HEK293 (cell line): ENCODE measurements around the gene ARTN.

Experiments
- GLI2 ChIP-seq: fragments of 450-650 bp; formaldehyde crosslinking; IDR thresholded peaks from 2 replicates; pipeline ENCODE4; 2017; ENCODE audit warnings: missing biosample characterization, missing genetic modification characterization, low read depth, borderline replicate concordance
- MEIS1 ChIP-seq: sonication (generic); formaldehyde crosslinking; IDR thresholded peaks from 2 replicates; pipeline ENCODE4 v1.8.1; 2022; ENCODE audit warnings: missing genetic modification reagents, mild to moderate bottlenecking, borderline replicate concordance
- OVOL3 ChIP-seq: fragments of 450-650 bp; formaldehyde crosslinking; IDR thresholded peaks from 2 replicates; pipeline ENCODE4 v1.5.1; 2016; ENCODE audit warnings: missing biosample characterization, missing genetic modification characterization
- PATZ1 ChIP-seq: fragments of 450-650 bp; formaldehyde crosslinking; IDR thresholded peaks from 2 replicates; pipeline ENCODE4 v1.5.1; 2016; ENCODE audit warnings: missing biosample characterization, missing genetic modification characterization
- SP2 ChIP-seq: fragments of 450-650 bp; formaldehyde crosslinking; IDR thresholded peaks from 2 replicates; pipeline ENCODE4 v1.5.1; 2016; ENCODE audit warnings: missing biosample characterization, missing genetic modification characterization
- SP3 ChIP-seq: fragments of 450-650 bp; formaldehyde crosslinking; IDR thresholded peaks from 2 replicates; pipeline ENCODE4 v1.5.1; 2016; ENCODE audit warnings: missing biosample characterization, missing genetic modification characterization
- ZNF174 ChIP-seq: fragments of 450-650 bp; formaldehyde crosslinking; IDR thresholded peaks from 2 replicates; pipeline ENCODE4 v1.5.0; 2017; ENCODE audit warnings: missing biosample characterization, mild to moderate bottlenecking, missing genetic modification characterization
- ZNF175 ChIP-seq: fragments of 450-650 bp; formaldehyde crosslinking; IDR thresholded peaks from 2 replicates; pipeline ENCODE4 v1.5.1; 2016; ENCODE audit warnings: missing biosample characterization, missing genetic modification characterization
- ZNF223 ChIP-seq: fragments of 450-650 bp; formaldehyde crosslinking; IDR thresholded peaks from 2 replicates; pipeline ENCODE4 v1.5.1; 2016; ENCODE audit warnings: missing biosample characterization, missing genetic modification characterization
- ZNF280C ChIP-seq: fragments of 450-650 bp; formaldehyde crosslinking; IDR thresholded peaks from 2 replicates; pipeline ENCODE4 v1.5.1; 2016; ENCODE audit warnings: missing biosample characterization, missing genetic modification characterization
- ZNF292 ChIP-seq: fragments of 450-650 bp; formaldehyde crosslinking; IDR thresholded peaks from 2 replicates; pipeline ENCODE4 v1.5.1; 2016; ENCODE audit warnings: low read depth, missing biosample characterization, missing genetic modification characterization, borderline replicate concordance
- ZNF426 ChIP-seq: fragments of 450-650 bp; formaldehyde crosslinking; IDR thresholded peaks from 2 replicates; pipeline ENCODE4 v1.5.1; 2017; ENCODE audit warnings: missing biosample characterization, missing genetic modification characterization, mild to moderate bottlenecking, inconsistent platforms, moderate library complexity
- ZNF623 ChIP-seq: fragments of 450-650 bp; formaldehyde crosslinking; IDR thresholded peaks from 2 replicates; pipeline ENCODE4 v1.5.1; 2016; ENCODE audit warnings: missing biosample characterization, missing genetic modification characterization
- ZNF624 ChIP-seq: fragments of 450-650 bp; formaldehyde crosslinking; IDR thresholded peaks from 2 replicates; pipeline ENCODE4 v1.5.1; 2017; ENCODE audit warnings: missing biosample characterization, missing genetic modification characterization
- ZNF658 ChIP-seq: fragments of 450-650 bp; formaldehyde crosslinking; IDR thresholded peaks from 2 replicates; pipeline ENCODE4; 2016; ENCODE audit warnings: missing biosample characterization, missing genetic modification characterization
- ZNF701 ChIP-seq: fragments of 450-650 bp; formaldehyde crosslinking; IDR thresholded peaks from 2 replicates; pipeline ENCODE4 v1.5.1; 2016; ENCODE audit warnings: missing biosample characterization, missing genetic modification characterization
- ZNF843 ChIP-seq: fragments of 450-650 bp; formaldehyde crosslinking; IDR thresholded peaks from 2 replicates; pipeline ENCODE4 v1.5.1; 2016; ENCODE audit warnings: missing biosample characterization, missing genetic modification characterization
- ZSCAN18 ChIP-seq: fragments of 450-650 bp; formaldehyde crosslinking; IDR thresholded peaks from 2 replicates; pipeline ENCODE4 v1.5.1; 2016; ENCODE audit warnings: missing biosample characterization, missing genetic modification characterization
- ZSCAN23 ChIP-seq: fragments of 450-650 bp; formaldehyde crosslinking; IDR thresholded peaks from 2 replicates; pipeline ENCODE4 v1.5.1; 2016; ENCODE audit warnings: missing biosample characterization, missing genetic modification characterization
- ZSCAN30 ChIP-seq: fragments of 450-650 bp; IDR thresholded peaks from 2 replicates; pipeline ENCODE4 v1.5.1; 2018; ENCODE audit warnings: missing biosample characterization, mild to moderate bottlenecking, missing genetic modification characterization, moderate library complexity
- TF ChIP-seq, protein P1 (sequence below): fragments of 450-650 bp; formaldehyde crosslinking; IDR thresholded peaks from 2 replicates; pipeline ENCODE4 v1.5.1; 2017; ENCODE audit warnings: missing biosample characterization, missing genetic modification characterization
- TF ChIP-seq, protein P2 (sequence below): fragments of 450-650 bp; IDR thresholded peaks from 2 replicates; pipeline ENCODE4 v1.5.1; 2018; ENCODE audit warnings: missing biosample characterization, missing genetic modification characterization

ARTN gene

GRCh38 chr1:43952731-43953346, 19.2 kb downstream of the ARTN start (continued):
- TF ChIP-seq ZNF280C (tag by site-specific recombination) (no peak), SP2 (tag by site-specific recombination) (peak; percentile 67), ZNF174 (tag by site-specific recombination) (no peak), ZNF292 (no peak), ZNF843 (no peak), ZNF175 (tag by site-specific recombination) (no peak), MEIS1 (CRISPR knock-in tag) (no peak), ZNF701 (no peak), ZNF658 (tag by site-specific recombination) (no peak), ZNF623 (tag by site-specific recombination) (no peak), GLI2 (no peak), ZNF426 (no peak), ZNF223 (tag by site-specific recombination) (no peak), ZNF624 (tag by site-specific recombination) (no peak), OVOL3 (tag by site-specific recombination) (no peak), ZSCAN23 (tag by site-specific recombination) (no peak), ZSCAN30 (tag by site-specific recombination) (no peak), ZSCAN18 (tag by site-specific recombination) (no peak), PATZ1 (0 out of 2 replicates have a peak, but pooled peaks have one; percentile 29), SP3 (no peak)
- TF ChIP-seq, protein P1, sequence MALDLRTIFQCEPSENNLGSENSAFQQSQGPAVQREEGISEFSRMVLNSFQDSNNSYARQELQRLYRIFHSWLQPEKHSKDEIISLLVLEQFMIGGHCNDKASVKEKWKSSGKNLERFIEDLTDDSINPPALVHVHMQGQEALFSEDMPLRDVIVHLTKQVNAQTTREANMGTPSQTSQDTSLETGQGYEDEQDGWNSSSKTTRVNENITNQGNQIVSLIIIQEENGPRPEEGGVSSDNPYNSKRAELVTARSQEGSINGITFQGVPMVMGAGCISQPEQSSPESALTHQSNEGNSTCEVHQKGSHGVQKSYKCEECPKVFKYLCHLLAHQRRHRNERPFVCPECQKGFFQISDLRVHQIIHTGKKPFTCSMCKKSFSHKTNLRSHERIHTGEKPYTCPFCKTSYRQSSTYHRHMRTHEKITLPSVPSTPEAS (tag by site-specific recombination): no peak
- TF ChIP-seq, protein P2, sequence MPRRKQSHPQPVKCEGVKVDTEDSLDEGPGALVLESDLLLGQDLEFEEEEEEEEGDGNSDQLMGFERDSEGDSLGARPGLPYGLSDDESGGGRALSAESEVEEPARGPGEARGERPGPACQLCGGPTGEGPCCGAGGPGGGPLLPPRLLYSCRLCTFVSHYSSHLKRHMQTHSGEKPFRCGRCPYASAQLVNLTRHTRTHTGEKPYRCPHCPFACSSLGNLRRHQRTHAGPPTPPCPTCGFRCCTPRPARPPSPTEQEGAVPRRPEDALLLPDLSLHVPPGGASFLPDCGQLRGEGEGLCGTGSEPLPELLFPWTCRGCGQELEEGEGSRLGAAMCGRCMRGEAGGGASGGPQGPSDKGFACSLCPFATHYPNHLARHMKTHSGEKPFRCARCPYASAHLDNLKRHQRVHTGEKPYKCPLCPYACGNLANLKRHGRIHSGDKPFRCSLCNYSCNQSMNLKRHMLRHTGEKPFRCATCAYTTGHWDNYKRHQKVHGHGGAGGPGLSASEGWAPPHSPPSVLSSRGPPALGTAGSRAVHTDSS (tag by site-specific recombination): no peak
